ENCODE data around the gene CAMKMT.

Gene CAMKMT

DNA sequence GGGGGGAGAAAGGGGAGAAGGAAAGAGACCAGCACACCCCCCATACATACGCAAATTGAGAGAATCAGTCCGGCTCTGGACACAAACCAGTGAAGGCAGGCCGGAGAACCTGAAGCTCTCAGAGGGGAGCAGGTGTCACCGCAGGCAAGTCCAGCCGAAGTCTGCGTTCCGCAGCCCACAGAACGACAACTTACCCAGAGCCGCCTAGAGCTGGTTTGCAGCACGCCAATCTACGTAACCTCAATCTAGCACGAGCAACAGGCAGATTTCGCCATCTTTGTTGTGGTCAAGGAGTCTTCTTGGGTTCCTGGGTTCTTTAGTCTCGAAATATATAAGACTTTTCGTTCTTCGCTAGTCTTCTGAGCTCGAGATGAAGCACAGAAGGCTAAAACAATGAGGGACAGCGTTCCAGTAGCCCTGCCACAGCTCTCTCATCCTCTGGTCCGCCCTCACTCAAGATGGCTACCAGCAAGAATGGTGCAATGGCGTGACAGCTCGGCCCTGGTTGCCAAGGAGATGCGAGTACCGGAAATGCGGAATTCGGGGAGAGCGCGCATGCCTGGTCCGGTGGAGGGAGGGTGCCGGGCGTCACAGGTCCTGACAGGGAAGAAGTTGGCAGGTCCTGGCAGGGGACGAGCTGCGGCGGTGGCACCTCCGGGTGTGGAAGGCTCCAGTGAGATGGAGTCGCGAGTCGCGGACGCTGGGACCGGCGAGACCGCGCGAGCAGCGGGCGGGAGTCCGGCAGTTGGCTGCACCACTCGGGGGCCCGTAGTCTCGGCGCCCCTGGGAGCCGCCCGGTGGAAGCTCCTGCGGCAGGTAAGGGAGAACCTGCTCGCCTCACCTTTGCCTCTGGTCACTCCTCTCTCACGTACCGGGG lies at the start of gene CAMKMT, which contains the start of gene PREPL:
Gene CAMKMT, plus strand, starts transcription at position 618 of the 877 bp plus-strand sequence.
Gene PREPL, minus strand, starts transcription at position 165 of the 877 bp plus-strand sequence. CDS start 15,152 bp downstream, outside the sequence.
- Histone ChIP-seq H3K9me3 (ENCODE audit: control insufficient read depth, low read length) (no peaks in the 10 kb centered on the region), H3K36me3 (ENCODE audit: control insufficient read depth, insufficient read depth, low read length, severe bottlenecking) (no peaks in the 10 kb centered on the region), H3K4me1 (ENCODE audit: control insufficient read depth, insufficient read depth, low read length) (peaks cover 15% of the 10 kb centered on the region), H3K4me3 (ENCODE audit: low read length) (peak within 1 kb of the TSS; percentile 96), H3K9ac (ENCODE audit: low read length) (peak within 1 kb of the TSS; percentile 94), H3K27me3 (replicated peaks; ENCODE audit: control insufficient read depth, insufficient read depth, low read length) (no peaks in the 10 kb centered on the region)
- peak; percentile 99 for DNase-seq (ENCODE audit: low read depth)

DNA sequence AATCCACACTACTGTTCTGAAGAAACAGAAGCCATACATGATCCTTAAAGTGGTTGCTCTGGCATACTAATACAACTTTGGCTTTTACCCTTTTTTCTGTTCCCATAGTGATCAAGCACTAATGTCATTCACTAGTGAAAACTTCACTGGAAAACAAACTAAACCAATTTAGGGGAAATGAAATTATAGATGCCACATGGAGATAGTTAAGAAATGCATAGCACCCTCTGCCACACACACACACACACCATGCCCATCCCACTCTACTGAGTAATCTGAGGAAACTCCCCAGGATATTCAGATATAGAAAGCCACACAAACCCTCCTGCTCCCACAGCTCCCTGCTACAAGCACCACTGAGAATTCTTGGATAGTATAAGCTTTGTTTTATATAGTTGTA lies 47.4 kb upstream of the CAMKMT start:
- H3K4me3 ChIP-seq (ENCODE audit: low read length) = no peak overlapping the region
- H3K36me3 ChIP-seq (ENCODE audit: control insufficient read depth, insufficient read depth, low read length, severe bottlenecking) = peaks cover 84% of the 10 kb centered on the region
- no peak for DNase-seq (ENCODE audit: low read depth)
- H3K4me1 ChIP-seq (ENCODE audit: control insufficient read depth, insufficient read depth, low read length) = no peaks in the 10 kb centered on the region
- no peak overlapping the region for H3K9ac ChIP-seq (ENCODE audit: low read length)
- peaks cover 34% of the 10 kb centered on the region for H3K9me3 ChIP-seq (ENCODE audit: control insufficient read depth, low read length)
- H3K27me3 ChIP-seq (replicated peaks; ENCODE audit: control insufficient read depth, insufficient read depth, low read length) = no peaks in the 10 kb centered on the region

DNA sequence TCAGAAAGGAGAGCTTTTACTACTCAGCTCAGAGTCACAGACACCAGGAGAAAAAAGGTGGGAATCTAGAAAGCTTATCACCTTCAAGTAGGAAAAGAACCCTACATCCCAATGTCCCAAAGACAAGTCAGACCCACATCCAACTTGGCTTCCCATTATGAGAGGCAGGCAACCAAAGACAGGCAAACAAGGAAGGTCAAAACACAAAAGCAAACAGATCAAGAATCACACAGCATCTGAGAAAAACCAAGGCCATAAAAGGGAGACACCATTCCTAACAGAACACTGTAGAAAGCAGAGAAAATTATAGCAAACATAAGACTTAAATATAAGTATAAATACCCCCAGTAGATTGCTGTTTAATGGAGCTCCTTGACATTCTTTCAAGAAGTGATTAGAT lies 45.8 kb upstream of the CAMKMT start:
- no peak overlapping the region for H3K4me3 ChIP-seq (ENCODE audit: low read length)
- no peaks in the 10 kb centered on the region for H3K27me3 ChIP-seq (replicated peaks; ENCODE audit: control insufficient read depth, insufficient read depth, low read length)
- H3K9me3 ChIP-seq (ENCODE audit: control insufficient read depth, low read length) = peaks cover 18% of the 10 kb centered on the region
- peaks cover 91% of the 10 kb centered on the region for H3K36me3 ChIP-seq (ENCODE audit: control insufficient read depth, insufficient read depth, low read length, severe bottlenecking)
- H3K4me1 ChIP-seq (ENCODE audit: control insufficient read depth, insufficient read depth, low read length) = no peaks in the 10 kb centered on the region
- DNase-seq (ENCODE audit: low read depth) = no peak
- H3K9ac ChIP-seq (ENCODE audit: low read length) = no peak overlapping the region

DNA sequence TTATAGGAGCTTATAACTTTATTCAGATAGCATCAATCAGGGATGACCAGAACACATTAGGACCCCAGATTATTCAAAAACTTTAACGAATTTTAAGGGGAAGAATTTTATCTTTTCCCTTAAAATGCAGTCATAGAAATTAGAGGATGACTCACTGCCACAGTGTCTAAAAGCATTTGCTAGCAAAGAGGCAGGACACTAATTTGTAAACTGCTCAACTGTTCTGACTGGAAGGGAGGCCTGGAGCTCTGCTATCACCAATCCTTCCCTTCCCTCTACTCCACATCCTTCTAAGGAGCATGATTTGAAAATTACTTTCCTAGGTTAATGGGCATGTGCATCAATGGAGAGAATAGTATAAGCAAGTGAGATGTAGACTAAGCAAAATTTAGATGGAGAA lies 40.9 kb upstream of the CAMKMT start:
- no peaks in the 10 kb centered on the region for H3K27me3 ChIP-seq (replicated peaks; ENCODE audit: control insufficient read depth, insufficient read depth, low read length)
- peaks cover 78% of the 10 kb centered on the region for H3K36me3 ChIP-seq (ENCODE audit: control insufficient read depth, insufficient read depth, low read length, severe bottlenecking)
- no peak overlapping the region for H3K4me3 ChIP-seq (ENCODE audit: low read length)
- H3K4me1 ChIP-seq (ENCODE audit: control insufficient read depth, insufficient read depth, low read length) = peaks cover 13% of the 10 kb centered on the region
- H3K9me3 ChIP-seq (ENCODE audit: control insufficient read depth, low read length) = no peaks in the 10 kb centered on the region
- no peak for DNase-seq (ENCODE audit: low read depth)
- no peak overlapping the region for H3K9ac ChIP-seq (ENCODE audit: low read length)

DNA sequence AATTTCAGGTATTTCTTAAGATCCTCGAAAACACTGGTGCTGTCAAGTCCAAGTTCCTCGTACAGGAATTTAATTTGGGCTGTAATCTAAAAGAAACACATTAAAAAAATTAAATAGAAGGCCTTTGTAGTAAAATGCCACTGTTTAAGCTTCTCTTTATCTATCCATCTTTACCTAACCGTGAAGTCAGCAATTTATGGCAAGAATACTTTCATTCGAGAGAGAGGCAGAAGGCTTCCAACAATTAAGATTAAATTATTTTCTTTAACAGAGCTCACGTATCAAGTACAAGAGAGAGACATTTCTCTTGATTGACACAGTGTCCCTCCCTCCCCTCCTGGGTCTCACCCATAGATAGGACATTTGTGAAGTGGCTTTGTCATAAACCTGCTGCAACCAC lies 40.4 kb upstream of the CAMKMT start:
- DNase-seq (ENCODE audit: low read depth) = no peak
- Histone ChIP-seq H3K4me1 (ENCODE audit: control insufficient read depth, insufficient read depth, low read length) (peaks cover 13% of the 10 kb centered on the region), H3K27me3 (replicated peaks; ENCODE audit: control insufficient read depth, insufficient read depth, low read length) (no peaks in the 10 kb centered on the region), H3K36me3 (ENCODE audit: control insufficient read depth, insufficient read depth, low read length, severe bottlenecking) (peaks cover 73% of the 10 kb centered on the region), H3K9me3 (ENCODE audit: control insufficient read depth, low read length) (no peaks in the 10 kb centered on the region), H3K4me3 (ENCODE audit: low read length) (no peak overlapping the region), H3K9ac (ENCODE audit: low read length) (no peak overlapping the region)

DNA sequence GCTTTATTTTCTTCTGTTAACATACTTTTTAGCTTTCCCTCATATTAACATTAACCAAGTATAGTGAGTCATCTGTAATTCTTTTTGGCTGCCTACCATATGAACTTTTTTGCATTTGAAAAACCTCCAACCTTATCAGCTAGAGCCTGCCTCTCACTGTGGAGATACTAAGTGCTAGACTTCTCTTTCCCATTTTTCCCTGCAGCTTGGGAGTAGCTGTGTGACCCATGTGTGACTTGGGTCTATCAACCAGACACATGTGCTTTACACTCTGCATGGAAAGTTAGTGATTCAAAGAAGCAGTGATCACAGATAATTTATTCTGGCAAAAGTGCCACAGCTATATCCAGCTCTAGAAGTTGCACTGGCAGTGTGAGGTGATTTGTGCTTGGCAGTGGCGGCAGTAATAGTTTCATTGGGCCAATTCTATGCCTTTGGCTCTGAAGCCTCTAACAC lies 36.7 kb upstream of the CAMKMT start:
- Histone ChIP-seq H3K4me1 (ENCODE audit: control insufficient read depth, insufficient read depth, low read length) (peaks cover 13% of the 10 kb centered on the region), H3K9me3 (ENCODE audit: control insufficient read depth, low read length) (no peaks in the 10 kb centered on the region), H3K4me3 (ENCODE audit: low read length) (no peak overlapping the region), H3K9ac (ENCODE audit: low read length) (no peak overlapping the region), H3K36me3 (ENCODE audit: control insufficient read depth, insufficient read depth, low read length, severe bottlenecking) (peaks cover 61% of the 10 kb centered on the region), H3K27me3 (replicated peaks; ENCODE audit: control insufficient read depth, insufficient read depth, low read length) (no peaks in the 10 kb centered on the region)
- peak; percentile 69 for DNase-seq (ENCODE audit: low read depth)

DNA sequence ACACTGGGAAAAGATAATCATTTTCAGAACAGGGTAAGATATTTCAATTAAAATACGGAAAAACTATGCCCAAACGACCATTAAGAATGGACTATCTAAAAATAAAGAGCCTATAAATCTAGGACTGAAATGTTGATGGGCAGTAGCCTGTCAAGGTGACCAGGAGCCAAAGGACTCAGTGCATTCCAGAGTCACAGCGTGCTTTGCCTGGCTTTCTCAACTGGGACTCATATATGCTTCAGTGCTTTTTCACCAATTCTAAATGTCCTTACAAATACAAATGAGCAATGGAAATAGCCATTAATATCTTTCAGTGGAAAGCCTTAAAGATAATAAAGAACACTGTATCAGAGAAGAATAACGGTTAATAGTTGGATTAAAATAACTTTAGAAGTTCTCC lies 35.9 kb upstream of the CAMKMT start:
- Histone ChIP-seq H3K4me3 (ENCODE audit: low read length) (no peak overlapping the region), H3K4me1 (ENCODE audit: control insufficient read depth, insufficient read depth, low read length) (peaks cover 18% of the 10 kb centered on the region), H3K9ac (ENCODE audit: low read length) (no peak overlapping the region), H3K27me3 (replicated peaks; ENCODE audit: control insufficient read depth, insufficient read depth, low read length) (no peaks in the 10 kb centered on the region), H3K9me3 (ENCODE audit: control insufficient read depth, low read length) (no peaks in the 10 kb centered on the region), H3K36me3 (ENCODE audit: control insufficient read depth, insufficient read depth, low read length, severe bottlenecking) (peaks cover 56% of the 10 kb centered on the region)
- DNase-seq (ENCODE audit: low read depth) = no peak

DNA sequence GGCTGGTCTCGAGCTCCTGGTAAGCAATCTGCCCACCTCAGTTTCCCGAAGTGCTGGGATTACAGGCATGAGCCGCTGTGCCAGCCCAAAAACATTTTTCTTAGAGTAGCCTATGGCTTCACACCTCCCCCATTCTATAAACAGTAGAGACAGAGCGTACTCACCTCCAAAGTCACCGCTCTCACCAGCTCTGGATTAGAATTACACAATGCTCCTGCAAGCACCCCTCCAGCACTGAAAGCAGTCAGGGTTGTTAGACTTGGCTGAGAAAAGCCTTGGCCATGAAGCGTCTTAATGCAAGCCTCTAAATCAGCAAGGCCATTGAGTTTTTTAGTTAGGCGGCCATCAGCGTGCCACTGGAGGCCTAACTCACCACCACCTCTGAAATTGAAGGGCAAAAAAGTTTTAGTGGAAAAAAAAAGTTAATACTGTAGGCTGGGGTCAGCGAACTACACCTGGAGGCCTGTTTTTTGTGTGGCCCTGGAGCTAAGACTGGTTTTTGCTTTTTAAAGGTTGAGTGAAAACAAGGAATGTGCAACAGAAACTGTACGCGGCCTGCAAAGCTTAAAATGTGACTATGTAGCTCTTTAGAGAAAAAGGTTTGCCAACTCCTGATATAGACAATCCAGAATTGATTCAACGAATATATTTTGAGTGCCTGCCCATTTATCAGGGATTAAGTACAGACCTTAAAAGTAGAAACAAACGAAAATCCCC lies 35.0 kb upstream of the CAMKMT start:
- no peaks in the 10 kb centered on the region for H3K27me3 ChIP-seq (replicated peaks; ENCODE audit: control insufficient read depth, insufficient read depth, low read length)
- H3K36me3 ChIP-seq (ENCODE audit: control insufficient read depth, insufficient read depth, low read length, severe bottlenecking) = peaks cover 48% of the 10 kb centered on the region
- DNase-seq (ENCODE audit: low read depth) = no peak
- no peak overlapping the region for H3K4me3 ChIP-seq (ENCODE audit: low read length)
- H3K9ac ChIP-seq (ENCODE audit: low read length) = no peak overlapping the region
- H3K9me3 ChIP-seq (ENCODE audit: control insufficient read depth, low read length) = no peaks in the 10 kb centered on the region
- peaks cover 21% of the 10 kb centered on the region for H3K4me1 ChIP-seq (ENCODE audit: control insufficient read depth, insufficient read depth, low read length)

DNA sequence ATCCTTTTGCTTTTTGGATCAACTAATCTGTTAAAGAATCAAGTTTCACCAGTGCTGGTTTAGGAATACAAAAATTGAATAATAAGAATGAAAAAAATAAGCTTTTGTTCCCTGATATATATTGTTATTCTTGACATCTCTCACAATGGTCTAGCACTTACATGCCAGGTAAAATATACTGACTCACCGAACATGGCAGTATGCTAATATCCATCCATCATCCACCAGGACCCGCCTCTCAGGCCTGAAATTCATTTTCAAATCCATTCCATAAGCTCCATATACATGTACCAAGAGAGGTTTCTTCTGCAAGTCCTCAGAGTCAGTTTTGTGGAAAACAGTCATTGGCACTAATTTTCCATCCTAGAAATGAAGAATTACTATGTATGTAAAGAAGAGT lies 33.0 kb upstream of the CAMKMT start:
- no peaks in the 10 kb centered on the region for H3K9me3 ChIP-seq (ENCODE audit: control insufficient read depth, low read length)
- no peak for DNase-seq (ENCODE audit: low read depth)
- H3K9ac ChIP-seq (ENCODE audit: low read length) = no peak overlapping the region
- peaks cover 40% of the 10 kb centered on the region for H3K36me3 ChIP-seq (ENCODE audit: control insufficient read depth, insufficient read depth, low read length, severe bottlenecking)
- H3K4me3 ChIP-seq (ENCODE audit: low read length) = no peak overlapping the region
- peaks cover 21% of the 10 kb centered on the region for H3K4me1 ChIP-seq (ENCODE audit: control insufficient read depth, insufficient read depth, low read length)
- H3K27me3 ChIP-seq (replicated peaks; ENCODE audit: control insufficient read depth, insufficient read depth, low read length) = no peaks in the 10 kb centered on the region

DNA sequence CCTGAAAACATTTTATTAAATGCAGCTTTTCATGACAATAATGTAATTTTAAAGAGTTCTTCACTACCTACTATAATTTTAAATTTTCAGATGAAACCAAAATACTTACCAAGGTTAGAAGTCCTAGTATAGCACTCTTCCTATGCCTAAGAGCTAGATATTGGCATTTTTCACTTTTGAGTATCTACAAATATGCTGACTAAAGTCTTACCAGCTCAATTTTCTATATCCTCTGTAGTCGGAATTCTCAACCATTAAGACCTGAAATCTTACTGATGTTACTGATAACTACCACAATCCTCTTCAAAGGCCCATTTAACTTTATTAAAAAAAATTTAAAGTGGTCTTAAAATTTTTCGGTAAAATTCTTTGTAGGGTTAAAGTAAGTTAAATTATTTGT lies 32.4 kb upstream of the CAMKMT start:
- DNase-seq (ENCODE audit: low read depth) = no peak
- peaks cover 20% of the 10 kb centered on the region for H3K4me1 ChIP-seq (ENCODE audit: control insufficient read depth, insufficient read depth, low read length)
- peaks cover 35% of the 10 kb centered on the region for H3K36me3 ChIP-seq (ENCODE audit: control insufficient read depth, insufficient read depth, low read length, severe bottlenecking)
- H3K4me3 ChIP-seq (ENCODE audit: low read length) = no peak overlapping the region
- no peak overlapping the region for H3K9ac ChIP-seq (ENCODE audit: low read length)
- no peaks in the 10 kb centered on the region for H3K9me3 ChIP-seq (ENCODE audit: control insufficient read depth, low read length)
- H3K27me3 ChIP-seq (replicated peaks; ENCODE audit: control insufficient read depth, insufficient read depth, low read length) = no peaks in the 10 kb centered on the region

DNA sequence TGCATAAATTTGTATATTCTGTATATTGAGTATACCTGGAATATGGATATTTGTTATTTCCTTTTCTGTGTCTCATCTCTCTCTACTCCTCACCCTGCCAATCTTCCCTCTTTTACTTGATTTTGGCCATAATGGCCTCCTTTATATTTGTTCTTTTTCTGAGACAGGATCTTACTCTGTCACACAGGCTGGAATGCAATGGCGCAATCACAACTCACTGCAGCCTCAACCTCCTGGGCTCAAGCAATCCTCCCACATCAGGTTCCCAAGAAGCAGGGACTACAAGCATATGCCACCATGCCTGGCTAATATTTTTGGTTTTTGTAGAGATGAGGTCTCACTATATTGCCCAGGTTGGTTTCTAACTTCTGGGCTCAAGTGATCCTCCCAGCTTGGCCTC lies 30.9 kb upstream of the CAMKMT start:
- no peaks in the 10 kb centered on the region for H3K9me3 ChIP-seq (ENCODE audit: control insufficient read depth, low read length)
- H3K27me3 ChIP-seq (replicated peaks; ENCODE audit: control insufficient read depth, insufficient read depth, low read length) = no peaks in the 10 kb centered on the region
- peaks cover 36% of the 10 kb centered on the region for H3K36me3 ChIP-seq (ENCODE audit: control insufficient read depth, insufficient read depth, low read length, severe bottlenecking)
- peaks cover 7% of the 10 kb centered on the region for H3K4me1 ChIP-seq (ENCODE audit: control insufficient read depth, insufficient read depth, low read length)
- no peak overlapping the region for H3K9ac ChIP-seq (ENCODE audit: low read length)
- peak; percentile 74 for DNase-seq (ENCODE audit: low read depth)
- no peak overlapping the region for H3K4me3 ChIP-seq (ENCODE audit: low read length)
